LNCAP (cell line): ENCODE data around the gene FRAS1.

Experiments used
- TF ChIP-seq, protein P1 (sequence below): fragments of 450-650 bp; IDR thresholded peaks from 2 replicates; pipeline ENCODE4 v1.5.1; 2017; ENCODE audit warnings: mild to moderate bottlenecking

The FRAS1 gene

DNA sequence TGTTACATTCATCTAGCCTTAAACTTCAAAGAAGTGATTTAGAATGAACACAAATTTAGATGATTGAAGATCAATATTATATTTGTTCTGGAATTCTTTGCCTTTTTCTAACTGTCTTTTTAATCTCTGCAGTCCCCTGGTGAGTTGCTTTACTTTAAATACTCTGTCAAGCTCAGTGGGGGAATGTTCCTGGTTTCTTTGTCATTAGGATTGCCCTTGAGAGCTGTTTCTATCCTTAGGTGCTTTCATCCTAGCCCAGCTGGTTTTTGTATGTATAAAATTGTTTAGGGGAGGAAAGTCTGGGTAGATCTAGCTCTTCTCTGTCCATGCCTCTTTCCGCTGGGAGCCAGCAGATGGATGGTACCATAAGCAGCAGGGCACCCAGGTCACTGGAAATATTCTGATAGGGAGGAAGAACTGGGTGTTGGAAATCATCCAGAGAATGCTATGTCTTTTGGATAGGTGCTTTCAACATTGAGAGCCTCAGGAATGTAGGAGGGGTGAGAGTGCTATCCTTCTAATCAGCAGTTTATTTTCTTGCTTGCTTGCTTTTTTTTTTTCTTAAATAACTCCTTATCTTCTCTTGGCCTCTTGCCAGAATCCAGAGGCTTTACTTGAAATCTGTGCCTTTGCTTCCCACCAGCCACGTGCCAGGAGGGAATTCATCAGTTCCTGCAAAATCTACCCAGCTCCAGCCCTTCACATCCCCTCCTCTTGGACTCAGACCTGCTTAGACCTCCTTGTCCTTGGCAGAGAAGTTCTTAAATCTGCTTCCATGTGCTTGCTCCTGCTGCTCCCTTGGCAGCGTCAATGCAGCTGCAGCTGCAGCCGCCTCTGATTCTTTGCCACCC, 279.2 kb downstream of the FRAS1 start:
- TF ChIP-seq, protein P1, sequence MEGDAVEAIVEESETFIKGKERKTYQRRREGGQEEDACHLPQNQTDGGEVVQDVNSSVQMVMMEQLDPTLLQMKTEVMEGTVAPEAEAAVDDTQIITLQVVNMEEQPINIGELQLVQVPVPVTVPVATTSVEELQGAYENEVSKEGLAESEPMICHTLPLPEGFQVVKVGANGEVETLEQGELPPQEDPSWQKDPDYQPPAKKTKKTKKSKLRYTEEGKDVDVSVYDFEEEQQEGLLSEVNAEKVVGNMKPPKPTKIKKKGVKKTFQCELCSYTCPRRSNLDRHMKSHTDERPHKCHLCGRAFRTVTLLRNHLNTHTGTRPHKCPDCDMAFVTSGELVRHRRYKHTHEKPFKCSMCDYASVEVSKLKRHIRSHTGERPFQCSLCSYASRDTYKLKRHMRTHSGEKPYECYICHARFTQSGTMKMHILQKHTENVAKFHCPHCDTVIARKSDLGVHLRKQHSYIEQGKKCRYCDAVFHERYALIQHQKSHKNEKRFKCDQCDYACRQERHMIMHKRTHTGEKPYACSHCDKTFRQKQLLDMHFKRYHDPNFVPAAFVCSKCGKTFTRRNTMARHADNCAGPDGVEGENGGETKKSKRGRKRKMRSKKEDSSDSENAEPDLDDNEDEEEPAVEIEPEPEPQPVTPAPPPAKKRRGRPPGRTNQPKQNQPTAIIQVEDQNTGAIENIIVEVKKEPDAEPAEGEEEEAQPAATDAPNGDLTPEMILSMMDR = no peak

DNA sequence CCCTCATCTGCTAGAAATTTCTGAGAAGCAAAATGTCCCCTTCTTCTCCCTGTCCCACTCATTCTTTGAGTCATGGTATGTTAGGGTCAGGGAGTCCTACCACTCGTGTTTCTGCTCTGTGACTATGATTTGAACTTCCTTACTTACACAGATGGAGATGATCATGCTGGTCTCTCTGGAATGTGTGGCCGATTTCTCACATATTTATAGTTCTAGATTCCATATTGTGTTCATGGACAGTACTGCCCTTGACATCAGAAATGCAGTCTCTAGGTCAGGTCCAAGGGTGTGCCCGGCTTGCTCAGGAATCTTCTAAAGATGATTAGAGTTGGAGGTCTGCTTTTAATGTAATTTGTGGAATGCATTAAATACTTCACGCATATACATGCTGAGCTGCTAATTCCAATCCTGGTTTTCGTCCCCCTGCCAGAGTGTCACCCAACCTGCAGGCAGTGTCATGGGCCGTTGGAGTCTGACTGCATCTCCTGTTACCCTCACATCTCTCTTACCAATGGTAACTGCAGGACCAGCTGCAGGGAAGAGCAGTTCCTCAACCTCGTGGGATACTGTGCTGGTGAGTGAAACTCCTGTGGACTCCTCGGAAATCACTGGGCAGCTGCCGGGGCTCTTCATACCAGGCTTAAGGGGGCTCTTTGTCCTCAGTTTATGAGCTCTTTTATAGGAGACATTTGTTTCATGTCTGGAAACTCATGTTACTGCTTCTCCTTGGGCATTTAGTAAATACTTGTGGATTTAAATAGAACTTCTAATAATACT, 280.3 kb downstream of the FRAS1 start:
- TF ChIP-seq, protein P1 = no peak

DNA sequence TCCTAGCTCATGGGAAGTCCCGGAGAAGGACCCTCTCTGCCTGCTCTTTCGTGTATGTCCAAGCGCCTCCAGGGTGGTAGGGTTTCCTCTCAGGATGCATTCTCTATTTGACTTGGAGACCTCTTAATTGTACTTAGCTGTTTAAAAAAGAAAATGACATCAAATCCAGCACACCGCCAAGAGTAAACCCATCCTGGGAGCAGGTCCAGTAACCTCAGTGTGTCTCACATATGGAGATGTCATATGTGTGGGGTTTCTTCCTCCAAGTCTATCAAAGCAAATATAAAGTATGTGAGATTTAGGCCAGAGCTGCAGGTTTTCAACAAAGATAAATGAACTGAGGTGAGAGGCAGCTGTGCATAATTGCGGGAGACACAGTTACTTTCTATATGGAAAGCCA, 285.0 kb downstream of the FRAS1 start:
- TF ChIP-seq, protein P1 = no peak

DNA sequence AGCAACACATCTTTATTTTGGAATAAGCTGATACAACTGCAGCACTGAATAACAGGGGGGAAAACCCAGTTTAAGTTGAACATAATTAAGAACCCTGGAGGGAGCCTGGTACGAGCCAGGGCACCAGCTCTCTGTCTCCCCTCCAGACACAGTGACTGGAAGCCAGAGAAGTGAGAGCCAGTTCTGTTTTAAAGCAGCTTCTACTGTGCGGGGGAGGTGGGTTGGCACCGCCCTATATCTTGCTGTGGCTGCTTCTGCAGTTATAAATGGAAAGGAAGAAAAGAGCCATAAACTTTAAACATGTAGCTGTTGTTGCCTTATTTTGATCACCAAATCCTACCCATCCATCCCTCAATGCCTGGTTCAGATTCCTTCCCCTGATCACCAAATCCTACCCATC, 286.6 kb downstream of the FRAS1 start:
- TF ChIP-seq, protein P1 = no peak

DNA sequence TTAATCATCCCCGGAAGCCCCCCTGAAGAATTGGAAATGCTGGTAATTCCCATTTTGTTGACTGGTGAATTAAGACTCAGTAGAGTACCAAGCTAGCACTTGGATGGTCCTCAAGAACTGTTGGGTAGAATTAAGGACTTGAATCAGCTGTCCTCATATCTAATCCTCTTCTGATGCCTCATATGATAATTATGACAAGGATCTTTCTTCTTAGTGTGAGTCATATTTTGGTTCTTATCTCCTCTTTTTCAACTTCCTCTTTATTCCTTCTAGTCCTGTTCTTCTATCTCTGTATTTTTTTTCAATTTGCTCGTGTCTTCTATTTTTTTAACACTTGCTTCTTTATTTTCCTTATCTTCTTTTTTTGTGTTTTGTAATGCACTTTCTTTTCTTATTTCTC, 288.1 kb downstream of the FRAS1 start:
- TF ChIP-seq, protein P1 = no peak

DNA sequence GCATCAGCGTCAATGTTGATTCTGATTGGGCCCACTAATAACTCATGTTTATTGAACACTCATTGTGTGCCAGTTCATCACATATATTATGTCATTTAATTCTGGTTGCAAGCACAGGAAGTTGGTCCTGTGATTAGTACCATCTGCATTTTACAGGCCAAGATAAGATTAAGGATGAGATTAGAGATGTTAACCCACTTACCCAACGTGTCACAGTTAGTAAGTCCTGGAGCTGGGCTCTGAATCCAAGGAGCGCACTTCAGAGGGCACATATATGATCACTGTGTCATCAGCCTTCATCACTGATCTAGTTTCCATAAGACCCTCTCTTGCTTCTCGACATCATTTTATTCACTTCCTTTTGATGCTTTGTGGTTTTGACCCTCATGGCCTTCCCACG, 289.1 kb downstream of the FRAS1 start:
- TF ChIP-seq, protein P1 = no peak

DNA sequence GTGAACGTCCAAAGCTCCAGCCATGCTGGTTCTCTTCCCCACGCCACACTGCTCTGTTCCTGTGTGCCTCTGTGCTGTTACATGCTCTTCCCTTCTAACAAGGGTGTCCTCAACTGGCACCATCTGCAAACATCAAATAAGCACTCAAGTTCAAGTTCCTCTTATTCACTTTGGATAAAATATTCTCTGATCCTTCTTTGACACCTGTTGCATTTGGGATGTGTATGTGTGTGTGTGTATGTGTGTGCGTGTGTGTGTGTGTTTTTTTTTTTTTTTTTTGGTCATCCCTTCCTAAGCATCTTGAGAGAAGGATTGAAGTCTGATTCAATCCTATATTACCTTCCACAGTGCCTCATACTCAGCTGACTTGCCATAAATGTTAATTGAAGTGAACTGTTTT, 290.4 kb downstream of the FRAS1 start:
- TF ChIP-seq, protein P1 = no peak
